GM19328 (cell line): Measurements from ENCODE around the gene INPP5D.
A peak's percentile ranks its signal among the peaks of the same experiment; 100 is the strongest.

Experiments used
- ATAC-seq: cut with Tn5 transposase; IDR thresholded peaks from one replicate; pipeline ENCODE4 v1.9.1; 2021; ENCODE audit warnings: mild to moderate bottlenecking, moderate library complexity; ENCODE audit not compliant: unreplicated experiment

Gene INPP5D

DNA sequence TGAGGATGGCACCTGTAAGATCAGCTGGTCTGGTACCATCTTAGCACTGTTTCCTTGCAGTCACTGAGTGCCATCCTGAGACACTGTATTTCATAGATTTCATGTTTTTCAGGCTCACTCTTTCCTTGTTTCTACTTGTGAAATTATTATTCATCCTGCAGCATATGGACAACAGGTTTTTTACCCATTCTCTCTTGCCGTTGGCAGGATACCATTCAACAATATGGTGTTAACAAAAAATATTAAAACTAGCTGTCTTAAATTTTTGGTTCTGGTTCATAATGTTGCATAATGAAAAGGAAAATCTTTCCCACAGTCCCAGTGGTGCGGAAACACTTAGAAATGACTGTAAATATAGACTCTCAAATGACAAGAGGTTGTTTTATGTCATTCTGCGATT is 168.2 kb downstream of the INPP5D start:
- no peak for ATAC-seq

DNA sequence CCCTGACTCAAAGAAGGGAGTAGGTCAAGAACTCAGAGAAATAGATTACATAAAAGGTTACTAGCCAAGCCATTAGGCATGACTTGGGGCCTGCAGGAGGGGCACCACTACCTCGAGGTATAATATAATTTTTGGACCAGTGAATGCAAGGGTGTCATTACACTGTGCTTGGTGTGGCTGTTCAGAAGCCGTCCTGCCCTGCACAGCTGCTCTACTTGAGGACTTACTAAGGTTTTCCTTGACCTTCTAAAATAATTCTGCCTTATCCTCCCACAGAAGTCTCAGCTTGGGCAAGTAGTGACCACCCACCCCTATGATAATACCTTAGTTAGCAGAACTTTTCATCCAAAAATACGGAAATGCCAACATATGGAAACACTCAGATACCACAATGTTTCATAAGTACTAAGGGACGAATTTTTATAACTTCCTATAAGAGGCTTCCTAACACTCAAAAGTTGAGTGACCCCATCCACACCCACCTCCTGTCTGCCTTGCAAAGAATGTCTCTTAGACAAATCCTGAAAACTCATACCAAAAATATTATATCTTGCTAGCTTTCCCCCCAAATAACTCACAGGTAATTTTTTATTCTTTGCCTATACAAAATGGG is 173.6 kb downstream of the INPP5D start:
- ATAC-seq, result no peak

DNA sequence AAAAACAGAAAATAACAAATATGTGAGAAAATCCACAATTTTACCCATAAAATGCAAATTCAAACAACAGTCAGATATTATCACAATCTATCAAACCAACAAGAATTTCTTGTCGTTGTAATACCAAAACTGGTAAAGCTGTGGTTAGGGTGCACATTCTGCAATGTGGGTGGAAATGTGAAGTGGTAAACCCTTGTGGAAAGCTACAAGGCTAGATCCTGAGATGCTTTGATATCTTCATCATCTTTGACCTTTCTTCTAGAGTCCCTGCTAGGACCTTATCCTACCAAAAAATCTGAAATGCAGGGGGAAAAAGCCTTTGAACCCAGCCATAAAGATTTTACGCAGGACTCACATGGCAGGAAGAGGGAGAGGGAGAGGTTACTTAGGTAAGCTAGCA is 174.1 kb downstream of the INPP5D start:
- ATAC-seq, result no peak

DNA sequence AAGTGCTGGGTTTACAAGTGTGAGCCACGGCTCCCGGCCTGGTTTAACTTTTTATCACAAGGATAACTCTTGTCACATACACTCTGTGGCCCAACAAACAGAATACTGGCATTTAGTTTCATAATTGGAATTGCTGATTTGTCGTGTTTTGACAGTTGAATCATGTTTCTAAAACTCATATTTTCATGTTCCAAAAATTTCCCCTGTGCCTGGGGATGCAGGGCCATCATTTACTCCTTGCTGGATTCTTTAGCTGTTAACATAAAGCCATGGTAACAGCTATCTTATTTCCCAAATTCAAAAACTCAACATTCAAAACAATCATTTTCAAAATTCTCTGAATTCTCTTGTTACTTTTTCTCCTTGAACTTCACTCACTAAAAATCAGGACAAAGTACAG is 174.9 kb downstream of the INPP5D start:
- ATAC-seq, result no peak

DNA sequence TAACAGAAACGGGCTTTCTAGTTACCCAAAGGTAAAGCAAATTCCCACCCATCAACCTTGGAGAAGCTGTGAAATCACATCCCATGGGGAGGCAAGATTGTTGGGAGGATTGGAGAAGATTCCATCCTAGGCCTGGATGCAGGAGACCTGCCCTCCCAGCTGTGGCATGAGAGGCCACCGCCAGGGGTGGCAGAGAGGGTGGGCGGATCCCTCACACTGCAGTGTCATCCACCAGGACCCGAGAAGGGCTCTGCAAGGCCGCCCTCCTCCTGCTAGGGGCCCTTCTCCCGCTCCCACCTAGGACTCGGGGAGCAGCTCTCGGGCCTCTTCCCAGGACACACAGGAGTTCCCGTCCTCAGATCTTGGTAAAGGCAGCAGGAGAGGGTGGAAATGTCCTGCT is 175.8 kb downstream of the INPP5D start:
- ATAC-seq, result no peak

DNA sequence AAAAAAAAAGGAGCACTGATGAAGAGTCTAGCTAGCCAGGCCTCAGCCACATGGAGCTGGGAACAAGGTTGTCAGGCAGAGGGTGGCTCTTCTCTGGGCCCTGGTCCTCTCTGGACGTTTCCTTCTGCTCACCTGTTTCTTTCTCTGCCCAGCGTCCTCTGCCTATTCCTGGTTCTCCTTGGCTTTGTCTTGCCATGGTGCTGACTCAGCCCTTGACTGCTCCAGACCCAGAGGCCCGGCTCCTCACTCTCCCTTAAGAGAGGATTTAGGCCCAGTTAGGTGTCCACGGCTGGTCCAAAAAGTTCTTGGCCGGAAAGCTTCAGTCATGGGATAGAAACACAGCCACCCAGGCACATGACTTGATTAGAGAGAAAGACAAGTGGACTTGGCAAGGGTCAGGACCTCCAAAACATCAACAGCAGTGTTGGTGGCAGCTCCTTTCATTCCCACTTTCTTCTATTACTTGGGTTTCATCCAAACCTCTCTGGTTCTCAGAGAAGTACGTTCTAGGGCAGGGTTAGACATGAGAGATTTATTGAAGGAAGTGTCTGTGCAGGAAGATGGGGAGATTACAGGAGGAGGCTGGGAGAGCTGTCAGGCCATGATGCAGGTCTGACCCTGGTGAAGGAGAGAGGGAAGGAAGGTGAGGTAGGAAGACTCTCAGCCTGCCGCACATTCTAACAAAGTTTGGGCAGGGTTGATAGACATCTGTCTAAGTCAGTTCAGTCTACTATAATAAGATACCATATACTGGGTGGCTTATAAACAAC is 176.9 kb downstream of the INPP5D start:
- ATAC-seq, result no peak

DNA sequence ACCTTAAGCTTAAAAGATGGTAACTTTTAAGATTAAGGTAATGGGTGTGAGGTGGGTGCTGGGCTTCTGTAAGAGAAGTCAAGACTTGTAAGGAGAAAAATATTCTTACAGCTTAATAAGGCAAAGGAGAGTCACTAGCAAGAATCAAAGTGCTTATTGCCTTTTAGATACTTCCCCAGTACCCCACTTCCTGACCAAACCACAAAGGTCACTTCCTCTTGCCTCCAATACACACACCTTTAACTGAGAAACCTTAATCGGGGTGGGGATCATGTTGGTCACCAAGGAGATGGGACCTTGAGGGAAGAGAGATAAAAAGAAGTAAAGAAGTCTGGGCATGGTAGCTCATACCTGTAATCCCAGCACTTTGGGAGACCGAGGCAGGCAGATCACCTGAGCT is 180.8 kb downstream of the INPP5D start:
- ATAC-seq, result no peak

DNA sequence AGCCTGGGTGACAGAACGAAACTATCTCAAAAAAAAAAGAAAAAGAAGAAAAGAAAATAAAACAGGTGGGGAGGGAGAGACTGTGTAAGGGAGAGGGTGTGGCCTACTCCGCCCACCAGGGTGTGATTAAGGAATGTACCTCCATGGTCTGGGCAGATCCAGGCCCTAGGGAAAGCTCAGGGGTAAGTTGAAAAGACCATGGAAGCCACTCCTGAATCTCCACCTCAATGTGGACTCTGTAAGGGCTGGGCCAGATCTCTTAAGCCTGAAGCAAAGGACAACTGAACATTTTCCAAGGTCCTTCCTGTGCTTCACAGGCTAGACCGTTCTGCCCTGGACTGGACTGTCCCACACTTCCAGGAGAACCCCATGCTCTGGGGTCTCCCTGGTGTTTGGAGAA is 181.7 kb downstream of the INPP5D start:
- ATAC-seq, result no peak

DNA sequence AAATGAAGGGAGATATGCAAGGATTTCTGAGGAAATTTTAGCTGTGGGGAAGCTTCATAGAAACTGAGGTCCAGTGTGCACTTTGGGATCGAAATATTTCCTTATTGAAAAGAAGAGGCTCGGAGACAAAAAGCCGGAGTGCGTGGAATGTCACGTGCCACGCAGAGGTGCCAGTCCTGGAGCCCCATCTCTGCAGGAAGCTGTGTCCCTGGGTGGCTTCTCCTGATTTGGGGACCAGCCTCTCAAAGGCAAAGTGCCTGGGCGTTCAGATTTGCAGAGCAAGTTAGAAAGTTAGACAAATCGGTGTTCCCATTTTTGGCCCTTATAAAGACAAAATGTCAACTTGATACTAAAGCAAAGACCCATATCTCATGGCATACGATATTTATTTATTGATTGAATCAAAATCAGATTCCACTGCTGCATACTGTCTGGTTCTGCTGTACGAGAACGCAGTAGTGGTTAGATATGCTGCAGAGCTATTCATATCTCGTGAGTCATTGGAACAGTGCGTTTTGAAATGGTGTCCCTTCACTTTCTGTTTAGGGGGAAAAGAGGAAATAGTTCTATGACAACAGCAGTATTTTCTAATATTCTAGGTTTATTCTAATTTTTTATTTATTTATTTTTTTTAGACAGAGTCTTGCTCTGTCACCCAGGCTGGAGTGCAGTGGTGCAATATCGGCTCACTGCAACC is 182.2 kb downstream of the INPP5D start:
- ATAC-seq, result no peak

DNA sequence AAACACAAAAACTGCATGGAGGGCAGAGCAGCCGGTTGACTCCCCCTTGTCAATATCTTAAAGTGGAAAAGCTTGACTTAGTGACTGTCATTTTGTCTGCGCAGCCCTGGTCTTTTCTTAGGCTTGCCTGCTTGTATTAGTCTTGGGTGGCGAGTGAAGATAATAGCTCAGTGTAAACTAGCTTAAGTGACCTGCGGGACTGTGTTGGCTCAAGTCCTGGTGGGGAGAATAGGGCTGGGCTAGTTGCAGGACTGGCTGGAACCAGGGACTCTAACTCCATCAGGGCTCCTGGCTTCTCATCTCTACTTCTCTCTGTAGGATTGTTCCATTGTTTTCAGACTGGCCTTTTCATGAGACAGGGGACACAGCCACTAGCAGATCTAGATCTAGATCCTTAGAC is 183.2 kb downstream of the INPP5D start:
- ATAC-seq, result no peak

DNA sequence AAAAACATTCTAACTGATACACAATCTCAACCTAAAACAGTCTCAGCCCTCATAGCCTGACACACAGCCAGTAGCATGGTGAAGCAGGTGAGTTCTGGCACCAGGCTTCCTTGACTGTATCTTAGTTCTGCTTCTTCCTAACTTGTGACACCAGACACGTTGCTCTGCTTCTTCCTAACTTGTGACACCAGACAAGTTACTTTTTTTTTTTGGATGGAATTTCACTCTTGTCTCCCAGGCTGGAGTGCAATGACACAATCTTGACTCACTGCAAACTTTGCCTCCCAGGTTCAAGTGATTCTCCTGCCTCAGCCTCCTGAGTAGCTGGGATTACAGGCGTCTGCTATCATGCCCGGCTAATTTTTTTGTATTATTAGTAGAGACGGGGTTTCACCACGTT is 184.7 kb downstream of the INPP5D start:
- no peak for ATAC-seq

DNA sequence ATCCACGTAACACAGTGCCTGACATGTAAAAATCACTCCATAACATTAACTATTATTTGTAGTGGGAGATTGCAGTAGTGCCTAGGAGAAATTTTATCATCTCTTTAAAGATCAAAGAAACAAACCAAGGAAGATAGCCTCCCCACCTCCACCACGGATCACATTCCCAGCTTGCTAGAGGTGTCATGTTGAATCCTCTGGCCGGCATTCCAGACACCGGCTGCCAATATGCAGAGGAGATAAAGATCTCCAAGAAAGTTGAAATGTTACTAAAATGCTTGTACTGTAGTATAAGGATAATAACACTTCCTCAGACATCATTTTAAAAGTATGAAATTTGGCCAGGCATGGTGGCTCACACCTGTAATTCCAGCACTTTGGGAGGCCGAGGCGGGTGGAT is 185.3 kb downstream of the INPP5D start:
- ATAC-seq, result no peak

DNA sequence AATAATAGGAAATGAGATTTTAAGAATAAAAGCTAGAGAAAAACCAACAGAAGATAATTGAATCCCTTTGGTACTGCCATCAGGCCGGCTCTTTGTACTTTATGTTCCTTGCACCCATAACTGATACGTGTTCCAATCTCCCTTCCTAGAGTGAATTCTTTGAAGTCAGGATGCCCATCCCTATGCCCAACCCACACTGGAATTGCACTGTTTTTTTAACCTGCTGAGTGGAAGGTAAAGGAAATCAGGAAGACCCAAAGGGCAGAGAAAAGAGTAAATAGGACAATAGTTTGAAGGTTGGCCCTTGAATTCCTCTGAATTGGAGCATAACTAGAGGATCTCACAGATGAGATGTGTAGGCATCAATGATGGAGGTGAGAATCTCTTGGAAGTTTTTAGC is 187.0 kb downstream of the INPP5D start:
- no peak for ATAC-seq

DNA sequence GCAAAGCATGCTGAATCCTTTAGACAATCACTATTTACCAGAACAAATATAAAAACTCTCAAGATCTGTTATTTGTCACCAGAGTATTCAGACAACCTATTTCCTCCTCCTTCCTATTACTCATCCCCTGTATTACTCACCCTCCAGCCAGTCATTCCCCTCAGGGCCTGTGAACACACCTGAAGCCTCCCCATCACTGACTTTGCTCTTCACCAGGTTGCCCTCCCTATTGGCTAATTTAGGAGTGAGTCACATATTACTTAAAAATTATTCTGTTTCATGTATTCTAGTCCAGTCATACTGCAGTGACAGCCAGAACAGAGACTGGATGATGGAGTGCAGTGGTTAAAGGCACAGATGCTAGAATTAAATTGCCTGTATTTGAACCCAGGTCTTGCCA is 187.6 kb downstream of the INPP5D start:
- ATAC-seq, result no peak

DNA sequence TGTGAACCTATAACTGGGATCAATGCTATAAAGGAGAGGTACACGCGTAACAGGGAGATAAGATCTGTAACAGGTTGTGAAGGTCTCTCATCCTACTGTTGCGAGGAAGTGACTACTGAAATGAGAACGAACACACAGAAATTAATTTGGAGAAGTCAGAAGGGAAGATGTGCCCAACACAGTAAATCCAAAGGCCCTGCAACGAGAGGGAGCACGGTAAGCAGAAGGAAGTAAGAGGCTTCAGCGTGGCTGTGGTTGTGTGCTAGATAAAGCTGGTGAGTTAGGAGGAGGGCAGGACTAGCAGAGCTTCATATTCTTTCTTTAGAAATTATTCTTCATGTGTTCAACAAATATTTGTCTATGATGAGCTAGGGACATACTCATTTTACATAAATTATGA is 188.9 kb downstream of the INPP5D start:
- ATAC-seq, result no peak

DNA sequence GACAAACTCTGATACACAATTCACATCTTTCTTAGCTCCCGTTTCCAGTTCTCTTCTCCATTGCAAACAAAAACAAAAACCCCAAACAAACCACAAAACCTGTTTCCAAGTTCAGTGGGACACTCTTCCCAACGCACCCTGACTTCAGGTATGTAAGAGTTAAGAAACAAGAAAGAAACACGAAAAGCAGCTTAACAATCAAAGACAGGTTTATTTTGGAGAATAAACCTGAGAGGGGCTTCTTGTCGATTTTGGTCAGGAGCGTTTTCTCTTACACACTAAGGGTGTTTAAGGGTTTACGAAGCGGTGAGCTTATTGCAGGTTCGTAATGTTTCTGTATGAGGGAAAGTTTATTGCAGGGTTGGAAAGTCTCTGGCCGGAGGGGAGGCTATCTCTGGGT is 190.4 kb downstream of the INPP5D start:
- no peak for ATAC-seq

DNA sequence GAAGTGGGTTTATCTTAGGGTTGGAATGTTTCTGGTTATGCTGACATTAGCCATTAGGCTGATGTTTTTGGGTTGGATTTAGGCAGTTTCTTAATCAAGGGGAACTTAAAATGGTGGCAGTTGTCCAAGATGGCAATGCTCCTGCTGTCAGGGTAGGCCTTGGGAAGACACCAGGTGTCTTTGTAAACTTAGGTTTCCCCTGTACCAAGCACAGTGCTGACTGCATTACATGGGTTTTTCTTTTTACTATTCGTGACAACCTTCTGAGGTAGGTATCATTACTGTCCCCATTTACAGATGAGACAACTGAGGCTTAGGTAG is 190.8 kb downstream of the INPP5D start:
- ATAC-seq, result peak; percentile 16

DNA sequence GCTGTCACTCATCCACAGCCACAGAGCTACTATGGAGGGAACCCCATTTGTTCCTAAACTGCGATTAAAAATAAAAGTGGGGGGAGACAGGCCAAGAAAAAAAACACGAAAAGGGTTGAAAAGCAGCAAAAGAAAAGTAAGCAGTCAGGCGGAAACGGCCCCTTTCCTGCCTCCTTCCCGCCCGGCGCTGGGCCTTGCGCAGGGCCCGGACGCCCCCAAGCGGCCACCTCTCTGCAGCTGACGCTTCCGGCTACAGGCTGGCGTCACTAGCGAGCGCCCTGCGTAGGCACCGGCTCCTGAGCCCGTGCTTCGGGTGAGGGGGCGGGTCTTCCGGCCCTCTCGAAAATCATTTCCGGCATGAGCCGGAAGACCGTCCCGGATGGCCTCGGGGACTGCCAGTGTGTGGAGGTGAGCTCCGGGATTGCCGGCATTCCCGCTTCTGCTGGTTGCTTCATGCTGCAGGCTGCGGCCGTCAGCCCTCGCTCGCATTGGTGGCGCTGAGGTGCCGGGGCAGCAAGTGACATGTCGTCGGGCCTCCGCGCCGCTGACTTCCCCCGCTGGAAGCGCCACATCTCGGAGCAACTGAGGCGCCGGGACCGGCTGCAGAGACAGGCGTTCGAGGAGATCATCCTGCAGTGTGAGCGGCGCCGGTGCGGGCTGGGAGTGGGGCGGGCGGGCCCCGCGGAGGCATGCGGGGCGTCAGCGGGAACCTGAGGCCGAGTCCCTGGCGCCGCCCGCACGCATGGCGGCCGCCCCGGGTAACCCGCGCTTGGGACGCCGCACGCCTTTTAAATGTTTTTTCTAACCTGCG is 191.4 kb downstream of the INPP5D start, which contains the start of gene ATG16L1:
ATG16L1 (plus strand) TSS at position 368 of the 811 bp plus-strand sequence; CDS start at position 523, 155 bp downstream.
- peak; percentile 91 for ATAC-seq

DNA sequence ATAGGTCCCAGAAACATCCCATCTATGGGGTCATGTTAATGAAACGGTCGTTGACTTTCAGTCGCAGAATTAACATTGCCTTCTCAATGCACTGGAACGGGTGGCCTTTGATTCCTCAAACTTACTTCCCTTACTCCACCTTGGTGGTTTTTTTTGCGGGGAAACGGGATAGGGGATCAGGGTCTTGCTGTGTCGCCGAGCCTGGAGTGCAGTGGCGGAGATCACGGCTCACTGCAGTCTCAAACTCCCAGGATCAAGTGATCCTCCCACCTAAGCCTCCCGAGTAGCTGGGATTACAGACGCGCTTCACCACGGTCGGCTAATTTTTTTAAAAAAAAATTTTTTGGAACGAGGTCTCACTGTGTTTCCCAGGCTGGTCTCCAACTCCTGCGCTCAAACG is 192.1 kb downstream of the INPP5D start:
- ATAC-seq, result no peak

DNA sequence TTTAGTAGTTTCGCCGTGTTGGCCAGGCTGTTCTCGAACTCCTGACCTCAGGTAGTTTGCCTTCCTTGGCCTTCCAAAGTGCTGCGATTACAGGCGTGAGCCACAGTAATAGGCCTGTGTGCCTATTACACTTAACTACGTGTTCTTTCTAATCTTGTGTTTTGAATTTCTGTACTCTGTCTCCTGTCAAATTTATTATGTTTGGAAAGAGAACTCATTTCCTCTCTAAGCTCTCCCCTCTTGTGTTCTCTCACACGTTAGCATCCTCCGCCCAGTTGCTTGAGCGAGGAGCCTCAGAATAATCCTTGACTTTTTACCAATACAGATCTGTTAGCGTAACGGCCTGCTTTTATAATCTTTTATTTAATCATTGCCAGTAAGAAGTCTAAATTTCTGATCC is 195.0 kb downstream of the INPP5D start:
- no peak for ATAC-seq

DNA sequence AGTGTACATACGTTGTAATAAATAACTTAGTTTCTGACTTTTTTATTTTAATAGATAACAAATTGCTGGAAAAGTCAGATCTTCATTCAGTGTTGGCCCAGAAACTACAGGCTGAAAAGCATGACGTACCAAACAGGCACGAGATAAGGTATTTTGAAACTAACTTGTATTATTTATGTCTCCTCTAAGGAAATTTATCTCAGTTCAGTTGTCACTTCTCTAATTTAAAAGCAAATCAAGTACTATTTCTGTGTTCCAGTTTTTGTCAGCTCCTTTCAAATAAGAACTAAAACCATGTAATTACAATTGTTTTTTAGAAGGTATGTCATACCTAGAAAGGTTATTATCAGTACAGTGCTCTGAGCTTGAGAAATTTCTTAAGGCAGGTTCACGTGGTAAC is 195.9 kb downstream of the INPP5D start:
- no peak for ATAC-seq
